ENCODE measurements around the gene GNB3. TPM values are rescaled to one million over a fixed set of nuclear protein-coding genes. Genes with fewer than 3 reads are reported as not detected.

The GNB3 gene
- total RNA-seq, 4 donors from 2014 or later = 0.45 to 1.8 (median 1.3) TPM

DNA sequence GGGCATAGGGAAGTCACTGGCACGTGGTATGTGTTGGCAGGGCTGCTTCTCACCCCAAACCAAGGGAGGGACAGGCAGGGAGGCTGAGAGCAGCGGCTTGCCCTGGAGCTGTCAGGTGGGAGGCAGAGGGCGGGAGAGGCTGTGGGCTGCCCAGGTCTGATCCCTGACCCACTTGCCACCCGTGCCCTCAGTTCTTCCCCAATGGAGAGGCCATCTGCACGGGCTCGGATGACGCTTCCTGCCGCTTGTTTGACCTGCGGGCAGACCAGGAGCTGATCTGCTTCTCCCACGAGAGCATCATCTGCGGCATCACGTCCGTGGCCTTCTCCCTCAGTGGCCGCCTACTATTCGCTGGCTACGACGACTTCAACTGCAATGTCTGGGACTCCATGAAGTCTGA is 4.7 kb downstream of the GNB3 start:
- Histone ChIP-seq H3K4me1 (no peaks in the 10 kb centered on the region), H3K4me3 (no peak overlapping the region), H3K27ac (no peak overlapping the region), H3K36me3 (peaks cover 0 to 68% of the 10 kb centered on the region in 2 donors), H3K27me3 (no peaks in the 10 kb centered on the region), H3K9me3 (no peaks in the 10 kb centered on the region)
- TF ChIP-seq EP300 (IDR thresholded peaks at IDR 0.05) (no peak), POLR2A (IDR thresholded peaks at IDR 0.05) (no peak)
- 80 to 89% methylated on average over 11 to 14 of the region's 17 CpGs for WGBS, 2 donors (ENCODE audit: low coverage in 1 of 2)
- no peak for ATAC-seq

- no peak for ATAC-seq
- H3K9me3 ChIP-seq = no peaks in the 10 kb centered on the region
- H3K27ac ChIP-seq = no peak overlapping the region
- H3K36me3 ChIP-seq = peaks cover 0 to 66% of the 10 kb centered on the region in 2 donors
- no peaks in the 10 kb centered on the region for H3K27me3 ChIP-seq
- TF ChIP-seq, protein P1, sequence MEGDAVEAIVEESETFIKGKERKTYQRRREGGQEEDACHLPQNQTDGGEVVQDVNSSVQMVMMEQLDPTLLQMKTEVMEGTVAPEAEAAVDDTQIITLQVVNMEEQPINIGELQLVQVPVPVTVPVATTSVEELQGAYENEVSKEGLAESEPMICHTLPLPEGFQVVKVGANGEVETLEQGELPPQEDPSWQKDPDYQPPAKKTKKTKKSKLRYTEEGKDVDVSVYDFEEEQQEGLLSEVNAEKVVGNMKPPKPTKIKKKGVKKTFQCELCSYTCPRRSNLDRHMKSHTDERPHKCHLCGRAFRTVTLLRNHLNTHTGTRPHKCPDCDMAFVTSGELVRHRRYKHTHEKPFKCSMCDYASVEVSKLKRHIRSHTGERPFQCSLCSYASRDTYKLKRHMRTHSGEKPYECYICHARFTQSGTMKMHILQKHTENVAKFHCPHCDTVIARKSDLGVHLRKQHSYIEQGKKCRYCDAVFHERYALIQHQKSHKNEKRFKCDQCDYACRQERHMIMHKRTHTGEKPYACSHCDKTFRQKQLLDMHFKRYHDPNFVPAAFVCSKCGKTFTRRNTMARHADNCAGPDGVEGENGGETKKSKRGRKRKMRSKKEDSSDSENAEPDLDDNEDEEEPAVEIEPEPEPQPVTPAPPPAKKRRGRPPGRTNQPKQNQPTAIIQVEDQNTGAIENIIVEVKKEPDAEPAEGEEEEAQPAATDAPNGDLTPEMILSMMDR (IDR thresholded peaks at IDR 0.05) = no peak
- TF ChIP-seq POLR2AphosphoS5 (IDR thresholded peaks at IDR 0.05) (no peak), EP300 (IDR thresholded peaks at IDR 0.05) (no peak), POLR2A (IDR thresholded peaks at IDR 0.05) (no peak)
- H3K4me3 ChIP-seq = no peak overlapping the region
- H3K4me1 ChIP-seq = peaks cover 0 to 7% (median 0%) of the 10 kb centered on the region in 3 donors
- WGBS, 2 donors (ENCODE audit: low coverage in 1 of 2) = 65 to 100% methylated on average over 1 to 3 of the region's 7 CpGs
Measured at GRCh38 chr12:6846316-6846869, 5.7 kb downstream of the GNB3 start.

- 79 to 94% methylated on average over 2 of the region's 2 CpGs for WGBS, 2 donors (ENCODE audit: low coverage in 1 of 2)
- no peak overlapping the region for H3K27ac ChIP-seq
- peaks cover 0 to 8% (median 0%) of the 10 kb centered on the region in 3 donors for H3K4me1 ChIP-seq
- peaks cover 0 to 54% of the 10 kb centered on the region in 2 donors for H3K36me3 ChIP-seq
- H3K9me3 ChIP-seq = no peaks in the 10 kb centered on the region
- H3K27me3 ChIP-seq = no peaks in the 10 kb centered on the region
- TF ChIP-seq POLR2AphosphoS5 (IDR thresholded peaks at IDR 0.05) (no peak), EP300 (IDR thresholded peaks at IDR 0.05) (no peak), POLR2A (IDR thresholded peaks at IDR 0.05) (no peak)
- TF ChIP-seq, protein P1 (IDR thresholded peaks at IDR 0.05) = no peak
- ATAC-seq = no peak
- H3K4me3 ChIP-seq = no peak overlapping the region
Measured at GRCh38 chr12:6847676-6848075, 7.0 kb downstream of the GNB3 start.

DNA sequence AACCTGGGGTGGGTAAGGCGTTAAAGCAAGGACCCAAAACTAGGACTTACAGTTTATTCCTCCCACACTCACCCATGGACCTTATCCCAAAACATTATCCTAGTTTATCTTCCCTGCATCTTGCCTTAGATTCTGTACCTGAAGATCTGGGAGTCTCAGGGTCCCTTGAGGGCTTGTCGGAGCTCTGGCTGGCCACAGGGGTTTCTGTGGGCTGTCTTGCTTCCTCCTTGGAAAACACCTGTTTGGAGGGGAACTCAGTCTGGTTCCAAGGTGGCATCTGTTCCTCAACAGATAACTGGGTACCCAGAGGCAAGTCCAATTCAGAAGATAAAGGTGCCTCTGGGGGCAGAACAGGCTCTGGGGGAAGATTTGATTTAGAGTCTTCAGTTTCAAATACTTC is 8.7 kb downstream of the GNB3 start:
- TF ChIP-seq POLR2AphosphoS5 (IDR thresholded peaks at IDR 0.05) (no peak), EP300 (IDR thresholded peaks at IDR 0.05) (no peak), POLR2A (IDR thresholded peaks at IDR 0.05) (no peak)
- TF ChIP-seq, protein P1 (IDR thresholded peaks at IDR 0.05) = no peak
- no peaks in the 10 kb centered on the region for H3K27me3 ChIP-seq
- H3K27ac ChIP-seq = no peak overlapping the region
- H3K9me3 ChIP-seq = no peaks in the 10 kb centered on the region
- ATAC-seq = no peak
- WGBS, 2 donors (ENCODE audit: low coverage in 1 of 2) = 90 to 100% methylated on average over 1 to 2 of the region's 2 CpGs
- H3K4me3 ChIP-seq = no peak overlapping the region
- peaks cover 0 to 26% (median 10%) of the 10 kb centered on the region in 3 donors for H3K4me1 ChIP-seq
- H3K36me3 ChIP-seq = peaks cover 0 to 37% of the 10 kb centered on the region in 2 donors

DNA sequence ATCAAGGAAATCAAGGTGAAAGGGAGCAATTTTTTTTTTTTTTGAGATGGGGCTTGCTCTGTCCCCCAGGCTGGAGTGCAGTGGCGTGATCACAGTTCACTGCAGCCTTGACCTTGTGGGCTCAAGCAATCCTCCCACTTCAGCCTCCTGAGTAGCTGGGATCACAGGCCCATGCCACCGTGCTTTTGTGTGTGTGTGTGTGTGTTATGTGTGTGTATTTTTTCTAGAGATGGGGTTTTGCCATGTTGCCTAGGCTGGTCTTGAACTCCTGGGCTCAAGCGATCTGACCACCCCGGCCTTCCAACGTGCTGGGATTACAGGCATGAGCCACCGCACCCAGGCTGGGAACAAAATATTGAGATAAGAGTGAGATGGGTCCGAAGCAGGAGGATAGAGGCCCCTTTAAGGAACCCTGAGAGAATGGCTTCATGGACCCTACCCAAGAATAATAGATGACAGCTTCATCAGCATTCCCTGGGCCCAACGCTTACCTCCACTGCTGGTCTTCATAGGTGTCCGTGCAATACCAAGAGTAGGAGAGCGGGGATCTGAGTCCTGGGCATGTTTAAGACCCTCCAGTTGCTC is 9.3 kb downstream of the GNB3 start:
- H3K27me3 ChIP-seq = no peaks in the 10 kb centered on the region
- H3K36me3 ChIP-seq = peaks cover 0 to 31% of the 10 kb centered on the region in 2 donors
- H3K9me3 ChIP-seq = no peaks in the 10 kb centered on the region
- 42 to 66% methylated on average over 3 of the region's 10 CpGs for WGBS, 2 donors (ENCODE audit: low coverage in 1 of 2)
- ATAC-seq = no peak
- TF ChIP-seq EP300 (IDR thresholded peaks at IDR 0.05) (no peak), POLR2AphosphoS5 (IDR thresholded peaks at IDR 0.05) (no peak), POLR2A (IDR thresholded peaks at IDR 0.05) (no peak)
- TF ChIP-seq, protein P1 (IDR thresholded peaks at IDR 0.05) = no peak
- H3K27ac ChIP-seq = no peak overlapping the region
- peaks cover 0 to 32% (median 10%) of the 10 kb centered on the region in 3 donors for H3K4me1 ChIP-seq
- H3K4me3 ChIP-seq = no peak overlapping the region

Measured in gastroesophageal sphincter (tissue), 4 donors.